Measurements from ENCODE around the gene ALPG.
"Not testable (repeated sequence)": the region's sequence is repeated elsewhere in the genome, so short reads cannot be mapped to it uniquely, and the experiment has no call there.

Gene ALPG

GRCh38 chr2:232388324-232388891, 18.2 kb upstream of the ALPG start:
- no peak for DNase-seq (ENCODE audit: low spot score)
- Histone ChIP-seq H3K27ac (no peak overlapping the region), H3K4me3 (peak overlapping the region; percentile 36)
- TF ChIP-seq, protein P1, sequence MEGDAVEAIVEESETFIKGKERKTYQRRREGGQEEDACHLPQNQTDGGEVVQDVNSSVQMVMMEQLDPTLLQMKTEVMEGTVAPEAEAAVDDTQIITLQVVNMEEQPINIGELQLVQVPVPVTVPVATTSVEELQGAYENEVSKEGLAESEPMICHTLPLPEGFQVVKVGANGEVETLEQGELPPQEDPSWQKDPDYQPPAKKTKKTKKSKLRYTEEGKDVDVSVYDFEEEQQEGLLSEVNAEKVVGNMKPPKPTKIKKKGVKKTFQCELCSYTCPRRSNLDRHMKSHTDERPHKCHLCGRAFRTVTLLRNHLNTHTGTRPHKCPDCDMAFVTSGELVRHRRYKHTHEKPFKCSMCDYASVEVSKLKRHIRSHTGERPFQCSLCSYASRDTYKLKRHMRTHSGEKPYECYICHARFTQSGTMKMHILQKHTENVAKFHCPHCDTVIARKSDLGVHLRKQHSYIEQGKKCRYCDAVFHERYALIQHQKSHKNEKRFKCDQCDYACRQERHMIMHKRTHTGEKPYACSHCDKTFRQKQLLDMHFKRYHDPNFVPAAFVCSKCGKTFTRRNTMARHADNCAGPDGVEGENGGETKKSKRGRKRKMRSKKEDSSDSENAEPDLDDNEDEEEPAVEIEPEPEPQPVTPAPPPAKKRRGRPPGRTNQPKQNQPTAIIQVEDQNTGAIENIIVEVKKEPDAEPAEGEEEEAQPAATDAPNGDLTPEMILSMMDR (IDR thresholded peaks at IDR 0.05), result no peak

DNA sequence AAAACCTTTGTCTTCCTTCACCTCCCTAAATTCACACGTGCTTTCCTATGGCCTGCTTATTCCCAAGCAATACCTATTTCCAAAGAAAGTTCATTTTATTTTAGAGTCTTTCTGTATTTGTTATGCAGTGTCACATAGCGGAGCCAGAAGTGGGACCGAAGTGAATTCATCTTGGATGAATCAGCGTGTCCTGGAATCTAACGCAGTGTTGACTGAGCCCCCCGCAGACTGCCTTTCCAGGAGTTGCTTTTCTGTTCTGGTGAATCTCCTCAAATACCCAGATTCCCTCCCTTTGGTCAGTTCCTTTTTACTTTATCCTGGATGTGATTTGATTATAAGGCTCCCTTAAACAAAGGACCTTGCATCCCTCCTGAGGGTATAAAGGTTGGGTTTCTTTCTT, 17.3 kb upstream of the ALPG start:
- Histone ChIP-seq H3K27ac (no peak overlapping the region), H3K4me3 (no peak overlapping the region)
- DNase-seq (ENCODE audit: low spot score), result no peak
- TF ChIP-seq, protein P1 (IDR thresholded peaks at IDR 0.05), result no peak

DNA sequence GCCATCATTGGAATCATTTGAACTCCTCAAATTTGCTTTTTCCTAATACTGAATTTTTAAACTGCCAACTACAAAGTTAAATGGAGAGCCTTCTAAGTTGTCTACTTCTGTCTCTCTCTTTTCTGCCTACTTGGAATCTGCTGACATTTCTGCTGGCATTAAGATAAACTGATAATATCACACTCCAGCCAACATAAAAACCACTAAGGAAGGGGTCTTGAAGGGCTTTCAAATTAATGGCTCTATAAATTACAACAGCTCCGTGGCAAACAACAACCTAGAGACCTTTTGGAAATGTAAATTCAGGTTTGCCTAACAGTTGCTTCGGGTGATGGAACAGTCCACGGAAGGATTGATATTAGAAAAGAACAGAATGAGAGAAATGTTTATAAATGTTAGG, 16.0 kb upstream of the ALPG start:
- TF ChIP-seq, protein P1 (IDR thresholded peaks at IDR 0.05), result no peak

DNA sequence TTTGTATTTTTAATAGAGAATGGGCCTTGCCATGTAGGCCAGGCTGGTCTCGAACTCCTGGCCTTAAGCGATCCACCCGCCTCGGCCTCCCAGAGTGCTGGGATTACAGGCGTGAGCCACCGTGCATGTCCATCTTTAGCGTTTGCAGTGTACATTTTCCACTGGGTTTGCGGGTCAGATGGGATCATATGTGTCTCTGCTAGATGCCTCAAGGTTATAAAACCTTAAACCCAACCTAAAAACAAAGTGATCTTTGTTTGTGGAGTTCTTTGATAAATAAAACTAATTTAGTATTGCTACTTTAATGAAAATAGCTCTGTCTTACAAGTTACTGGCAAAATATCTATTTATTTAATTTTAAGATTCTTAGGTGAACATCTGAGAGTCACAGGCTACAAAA, 13.1 kb upstream of the ALPG start:
- TF ChIP-seq, protein P1 (IDR thresholded peaks at IDR 0.05), result no peak
- H3K4me3 ChIP-seq, result no peak overlapping the region
- no peak for DNase-seq (ENCODE audit: low spot score)
- H3K27ac ChIP-seq, result no peak overlapping the region

More for the DNA sequence above, 16.0 kb upstream of the ALPG start:
- H3K4me3 ChIP-seq, result no peak overlapping the region
- no peak for DNase-seq (ENCODE audit: low spot score)
- no peak overlapping the region for H3K27ac ChIP-seq

DNA sequence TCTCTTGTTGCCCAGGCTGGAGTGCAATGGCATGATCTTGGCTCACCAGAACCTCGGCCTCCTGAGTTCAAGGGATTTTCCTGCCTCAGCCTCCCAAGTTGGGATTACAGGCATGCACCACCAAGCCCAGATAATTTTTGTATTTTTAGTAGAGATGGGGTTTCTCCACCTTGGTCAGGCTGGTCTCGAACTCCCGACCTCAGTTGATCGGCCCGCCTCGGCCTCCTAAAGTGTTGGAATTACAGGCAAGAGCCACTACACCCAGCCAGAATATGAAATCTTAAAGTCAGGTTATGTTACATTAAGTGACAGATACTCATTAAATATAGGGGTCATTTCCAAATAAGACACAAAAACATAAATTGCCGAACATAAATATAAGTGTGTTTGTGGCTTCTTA, 12.2 kb upstream of the ALPG start:
- H3K27ac ChIP-seq; DNase-seq (ENCODE audit: low spot score); H3K4me3 ChIP-seq: not testable (repeated sequence)

- TF ChIP-seq, protein P1 (IDR thresholded peaks at IDR 0.05), result no peak
- DNase-seq (ENCODE audit: low spot score), result no peak
- H3K27ac ChIP-seq, result no peak overlapping the region
- H3K4me3 ChIP-seq, result no peak overlapping the region
These were observed 11.1 kb upstream of the ALPG start for GRCh38 chr2:232395586-232395985.

- no peak overlapping the region for H3K27ac ChIP-seq
- H3K4me3 ChIP-seq, result no peak overlapping the region
- TF ChIP-seq, protein P1 (IDR thresholded peaks at IDR 0.05), result no peak
- DNase-seq (ENCODE audit: low spot score), result no peak
These were observed 10.0 kb upstream of the ALPG start for GRCh38 chr2:232396683-232397082.
